Measurements from ENCODE around the gene USP17L25.
"Not testable (repeated sequence)": the region's sequence is repeated elsewhere in the genome, so short reads cannot be mapped to it uniquely, and the experiment has no call there.

DNA sequence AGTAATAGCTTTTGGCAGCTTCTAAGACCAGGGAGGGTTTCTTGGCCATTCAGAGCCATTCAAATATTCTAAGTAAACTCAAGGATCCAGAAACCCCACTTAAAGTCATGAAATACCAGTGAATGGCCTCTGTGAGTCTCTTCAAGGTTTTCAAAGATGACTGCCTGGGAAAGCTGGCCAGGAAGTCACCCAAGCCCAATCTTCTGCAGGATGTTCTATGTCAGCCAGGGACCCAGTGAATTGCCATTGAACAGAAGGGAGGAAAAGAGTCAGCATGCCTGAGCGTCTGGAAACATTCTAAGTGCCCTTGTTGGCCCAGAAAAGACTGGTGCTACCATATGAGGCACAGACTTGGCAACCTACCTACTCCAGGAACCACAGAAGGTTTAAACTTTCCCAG lies 50.2 kb downstream of the USP17L25 start:
- TF ChIP-seq, protein P1, sequence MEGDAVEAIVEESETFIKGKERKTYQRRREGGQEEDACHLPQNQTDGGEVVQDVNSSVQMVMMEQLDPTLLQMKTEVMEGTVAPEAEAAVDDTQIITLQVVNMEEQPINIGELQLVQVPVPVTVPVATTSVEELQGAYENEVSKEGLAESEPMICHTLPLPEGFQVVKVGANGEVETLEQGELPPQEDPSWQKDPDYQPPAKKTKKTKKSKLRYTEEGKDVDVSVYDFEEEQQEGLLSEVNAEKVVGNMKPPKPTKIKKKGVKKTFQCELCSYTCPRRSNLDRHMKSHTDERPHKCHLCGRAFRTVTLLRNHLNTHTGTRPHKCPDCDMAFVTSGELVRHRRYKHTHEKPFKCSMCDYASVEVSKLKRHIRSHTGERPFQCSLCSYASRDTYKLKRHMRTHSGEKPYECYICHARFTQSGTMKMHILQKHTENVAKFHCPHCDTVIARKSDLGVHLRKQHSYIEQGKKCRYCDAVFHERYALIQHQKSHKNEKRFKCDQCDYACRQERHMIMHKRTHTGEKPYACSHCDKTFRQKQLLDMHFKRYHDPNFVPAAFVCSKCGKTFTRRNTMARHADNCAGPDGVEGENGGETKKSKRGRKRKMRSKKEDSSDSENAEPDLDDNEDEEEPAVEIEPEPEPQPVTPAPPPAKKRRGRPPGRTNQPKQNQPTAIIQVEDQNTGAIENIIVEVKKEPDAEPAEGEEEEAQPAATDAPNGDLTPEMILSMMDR (IDR thresholded peaks at IDR 0.05), result not testable (repeated sequence)
- TF ChIP-seq POLR2A (IDR thresholded peaks at IDR 0.05), result not testable (repeated sequence)

Measured in esophagus squamous epithelium (tissue), 4 donors.